CD4-positive, alpha-beta T cell treated with Interleukin-12 subunit alpha and Interleukin-12 subunit beta, for 1 hour (primary cell): ENCODE results near the gene KRT86.
"Not testable (repeated sequence)": the region's sequence is repeated elsewhere in the genome, so short reads cannot be mapped to it uniquely, and the experiment has no call there.

Source experiments
- DNase-seq: peaks from one replicate; pipeline ENCODE4 v3.0.0-alpha.2; 2020

The KRT86 gene

GRCh38 chr12:52239767-52240166, 34.7 kb upstream of the KRT86 start:
- DNase-seq, result no peak

GRCh38 chr12:52240247-52240646, 34.2 kb upstream of the KRT86 start:
- not testable (repeated sequence) for DNase-seq

DNA sequence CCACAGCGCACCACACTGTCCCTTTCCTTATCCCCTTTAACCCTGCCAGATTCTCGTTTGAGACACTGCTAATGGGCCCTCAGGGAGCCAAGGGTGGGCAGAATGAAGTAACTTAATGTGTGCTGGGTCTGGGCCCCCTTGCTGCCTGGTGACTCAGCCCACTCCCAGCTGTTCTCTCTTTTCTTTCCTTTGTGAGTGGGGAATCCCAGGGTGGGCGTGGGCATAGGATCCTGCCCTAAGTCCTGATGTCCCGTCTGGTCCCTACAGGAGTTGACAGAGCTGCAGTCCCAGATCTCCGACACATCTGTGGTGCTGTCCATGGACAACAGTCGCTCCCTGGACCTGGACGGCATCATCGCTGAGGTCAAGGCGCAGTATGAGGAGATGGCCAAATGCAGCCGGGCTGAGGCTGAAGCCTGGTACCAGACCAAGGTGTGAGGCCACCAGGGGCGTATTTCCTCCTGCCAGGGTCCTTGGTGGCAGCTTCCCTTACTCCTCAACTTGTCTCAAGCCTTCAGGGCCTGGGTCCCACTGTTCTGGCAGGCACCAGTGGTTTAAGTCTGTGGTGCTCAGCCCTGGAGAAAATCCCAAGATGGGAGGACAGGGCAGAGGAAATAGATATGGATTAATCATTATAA, 33.1 kb upstream of the KRT86 start:
- DNase-seq, result no peak

GRCh38 chr12:52242442-52243258, 31.8 kb upstream of the KRT86 start:
- DNase-seq, result no peak

DNA sequence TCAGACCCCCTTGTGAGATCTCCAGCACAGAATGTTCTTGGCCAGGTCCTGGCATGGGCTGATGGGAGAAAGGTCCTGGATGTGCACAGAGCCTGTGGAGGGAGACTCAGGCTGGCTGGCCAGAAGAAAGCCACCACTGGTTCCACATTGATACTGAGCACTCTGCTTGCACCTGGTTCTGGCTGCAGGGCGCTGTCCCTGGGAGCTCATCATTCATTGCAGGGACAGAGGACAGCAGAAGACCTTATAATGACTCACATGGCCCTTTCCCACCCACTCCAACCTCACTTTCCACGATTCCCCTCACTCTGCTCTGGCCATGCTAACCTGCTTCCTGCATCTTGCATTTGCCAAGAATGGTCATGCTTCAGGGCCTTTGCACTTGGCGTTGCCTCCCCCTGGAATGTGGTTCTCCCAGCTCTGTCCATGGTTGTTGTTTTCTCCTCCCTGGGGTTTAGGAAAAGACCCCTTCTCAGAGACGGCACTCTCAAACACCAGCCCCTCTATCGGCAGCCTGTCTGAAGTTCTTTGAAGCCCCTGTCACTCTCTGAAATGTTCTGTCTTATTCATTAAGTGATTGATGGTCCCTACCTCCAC, 31.1 kb upstream of the KRT86 start:
- no peak for DNase-seq

DNA sequence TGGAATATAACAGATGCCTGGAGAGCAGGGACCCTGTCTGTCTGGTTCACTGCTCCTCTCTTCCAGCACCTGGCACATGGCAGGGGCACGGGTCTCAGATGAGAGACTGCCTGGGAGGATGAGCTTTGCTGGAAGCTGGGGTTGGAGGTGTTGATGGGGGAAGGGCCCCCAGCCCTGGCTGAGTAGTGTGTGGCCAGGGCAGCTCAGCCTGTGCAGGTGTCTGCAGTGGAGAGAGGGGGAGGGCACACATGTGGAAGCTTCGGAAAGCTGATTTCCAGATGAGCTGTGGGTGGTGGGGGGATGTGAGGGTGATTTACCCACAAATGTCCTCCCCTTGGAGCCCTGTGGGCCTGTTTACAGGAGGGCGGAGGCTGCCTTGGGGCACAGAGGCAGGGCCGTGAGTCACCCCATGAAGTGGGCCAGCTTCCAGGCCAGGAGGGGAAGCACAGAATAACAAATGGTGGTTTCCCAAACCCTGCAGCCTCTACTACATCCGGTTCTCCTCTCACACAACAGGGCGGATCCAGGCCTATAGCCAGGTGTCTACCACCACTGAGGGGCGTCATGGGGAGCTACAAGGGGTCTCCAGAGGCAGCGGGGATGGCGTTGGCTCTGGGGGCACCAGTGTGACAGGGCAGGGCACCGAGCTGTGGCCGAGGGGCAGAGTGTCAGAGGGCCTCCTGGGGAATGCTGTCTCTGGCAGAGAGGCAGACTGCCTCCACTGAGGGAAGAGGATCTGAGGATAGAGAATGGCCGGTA, 30.4 kb upstream of the KRT86 start:
- peak; percentile 68 for DNase-seq

- no peak for DNase-seq
Observed at GRCh38 chr12:52244615-52244994, 29.8 kb upstream of the KRT86 start.

DNA sequence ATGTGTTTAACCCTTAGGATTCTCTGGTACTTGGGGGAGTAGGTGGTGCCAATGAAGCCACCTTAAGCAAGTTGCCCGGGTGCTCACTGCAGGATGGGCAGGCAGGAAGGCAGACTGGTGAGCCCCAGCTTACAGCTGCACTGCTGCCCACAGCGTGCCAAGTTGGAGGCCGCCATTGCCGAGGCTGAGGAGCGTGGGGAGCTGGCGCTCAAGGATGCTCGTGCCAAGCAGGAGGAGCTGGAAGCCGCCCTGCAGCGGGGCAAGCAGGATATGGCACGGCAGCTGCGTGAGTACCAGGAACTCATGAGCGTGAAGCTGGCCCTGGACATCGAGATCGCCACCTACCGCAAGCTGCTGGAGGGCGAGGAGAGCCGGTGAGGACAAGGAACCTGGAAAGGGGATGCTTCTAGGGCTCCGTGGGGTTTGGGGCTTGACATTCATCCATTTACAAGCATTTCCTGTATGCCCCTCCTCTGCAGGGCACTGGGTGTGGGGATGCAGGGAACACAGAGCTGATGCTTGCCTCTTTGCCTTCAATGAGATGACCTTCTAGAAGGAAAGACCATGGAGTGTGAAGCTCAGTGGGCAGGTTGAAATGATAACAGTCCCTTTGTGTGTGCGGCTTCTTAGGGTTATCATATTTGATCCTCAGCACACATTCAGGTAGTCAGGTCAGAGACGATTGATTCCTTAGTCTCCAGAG, 29.0 kb upstream of the KRT86 start:
- no peak for DNase-seq

- DNase-seq, result no peak
Observed at GRCh38 chr12:52245962-52246569, 28.4 kb upstream of the KRT86 start.

DNA sequence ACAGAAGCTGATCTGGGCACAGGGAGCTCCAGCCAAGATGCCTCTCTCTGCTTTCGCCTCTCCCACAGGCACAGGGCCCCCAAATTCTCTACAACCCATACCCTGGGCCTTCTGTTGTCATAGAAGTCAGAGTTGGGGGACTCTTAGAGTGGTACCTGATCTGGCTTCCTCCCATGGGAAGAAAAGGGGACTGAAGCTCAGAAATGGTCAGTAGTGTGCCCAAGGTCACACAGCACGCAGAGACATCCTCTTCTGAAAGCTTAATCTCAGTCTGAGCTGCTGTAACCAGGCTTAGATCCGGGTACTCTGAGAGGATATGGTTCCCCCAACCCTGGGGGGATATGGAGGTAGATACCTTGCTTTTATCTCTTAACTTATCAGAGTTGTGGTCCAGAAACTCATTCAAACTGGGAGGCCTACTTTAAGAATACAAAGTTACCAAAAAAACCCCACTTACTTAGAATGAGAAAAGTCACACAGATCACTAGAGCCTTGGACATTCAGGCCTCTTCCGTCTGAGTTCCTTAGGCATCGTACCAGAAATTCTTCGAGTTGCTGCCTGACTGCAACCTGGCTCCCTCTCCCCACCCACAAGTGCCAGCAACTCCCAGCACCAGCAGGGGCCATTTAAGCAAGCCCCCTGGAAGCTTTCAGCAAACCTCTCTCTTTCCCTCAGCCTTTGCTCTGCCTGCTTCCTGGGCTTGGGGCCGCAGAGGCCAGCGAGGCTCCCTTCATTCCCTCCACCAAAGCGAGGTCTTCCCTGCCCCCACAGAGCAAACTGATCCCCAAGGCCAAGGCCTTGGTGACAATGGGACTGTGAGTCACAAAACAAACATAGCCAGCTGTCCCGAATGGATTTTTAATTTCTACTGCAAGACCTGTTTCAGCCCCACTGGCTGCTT, 27.5 kb upstream of the KRT86 start:
- DNase-seq, result no peak

GRCh38 chr12:52247622-52248540, 26.6 kb upstream of the KRT86 start:
- no peak for DNase-seq

- no peak for DNase-seq
Observed at GRCh38 chr12:52248541-52249461, 25.6 kb upstream of the KRT86 start.

- no peak for DNase-seq
Observed at GRCh38 chr12:52249511-52250047, 24.9 kb upstream of the KRT86 start.

- no peak for DNase-seq
Observed at GRCh38 chr12:52250048-52250990, 24.1 kb upstream of the KRT86 start.

DNA sequence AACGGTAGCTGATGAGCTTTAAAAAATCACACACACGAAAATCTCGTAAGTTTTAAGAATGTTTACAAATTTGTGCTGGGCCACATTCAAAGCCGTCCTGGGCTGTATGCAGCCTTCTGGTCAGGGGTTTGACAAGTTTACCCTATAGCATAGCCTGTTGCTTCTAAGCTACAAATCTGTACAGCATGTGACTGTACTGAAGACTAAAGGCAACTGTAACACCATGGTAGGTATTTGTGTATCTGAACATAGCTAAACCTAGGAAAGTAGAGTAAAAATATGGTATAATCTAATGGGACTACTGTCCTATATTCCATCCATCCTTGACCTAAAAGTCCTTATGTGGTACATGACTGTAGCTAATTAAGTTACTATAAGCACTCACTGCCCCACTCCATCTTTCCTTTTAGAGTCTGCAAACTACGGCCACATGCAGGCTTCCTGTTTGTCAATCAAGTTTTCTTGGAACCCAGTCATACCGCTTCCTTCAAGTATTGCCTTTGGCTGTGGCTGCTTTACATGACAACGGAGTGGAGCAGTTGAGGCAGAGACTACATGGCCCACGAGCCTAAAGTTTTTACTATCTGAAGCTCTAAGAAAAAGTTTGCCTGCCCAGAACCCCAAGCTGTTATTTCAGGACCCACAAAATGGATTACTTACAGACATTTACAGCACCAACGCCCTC, 22.9 kb upstream of the KRT86 start:
- DNase-seq, result no peak

DNA sequence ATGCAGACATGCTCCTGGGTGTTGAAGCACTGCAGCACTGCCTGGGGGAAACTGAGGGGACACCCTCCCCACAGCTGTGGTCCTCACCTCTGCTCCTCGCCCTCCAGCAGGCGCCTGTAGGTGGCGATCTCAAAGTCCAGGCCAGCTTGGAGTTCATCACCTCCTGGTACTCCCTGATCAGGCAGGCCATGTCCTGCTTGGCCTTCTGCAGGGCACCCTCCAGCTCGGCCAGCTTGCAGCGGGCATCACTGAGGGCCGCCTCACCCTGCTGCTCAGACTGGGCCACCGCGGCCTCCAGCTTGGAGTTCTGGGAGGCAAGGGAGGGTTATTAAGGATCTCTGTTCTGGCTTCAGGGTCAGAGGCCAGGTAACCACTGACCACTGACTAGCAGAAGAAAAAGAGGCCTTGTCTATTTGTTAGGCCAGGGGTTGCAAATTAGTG, 22.2 kb upstream of the KRT86 start:
- not testable (repeated sequence) for DNase-seq
